Esophagus muscularis mucosa (tissue), 3 donors: ENCODE data around the gene TROAP.

Experiments
- CTCF ChIP-seq, 3 experiments: fragments of 200-600 bp in 2 of 3; fragments of 450-650 bp in 1 of 3; sonication (generic) in 2 of 3; IDR thresholded peaks; one replicate each; pipeline ENCODE4 v1.5.1; 2017 to 2019; ENCODE audit warnings: antibody characterized with exemption in 3 of 3, mild to moderate bottlenecking in 2 of 3, moderate library complexity in 1 of 3
- POLR2A ChIP-seq: fragments of 450-650 bp; IDR thresholded peaks from one replicate; pipeline ENCODE4 v1.6.1; 2017; ENCODE audit warnings: antibody characterized with exemption, moderate library complexity, mild to moderate bottlenecking, low read depth

GRCh38 chr12:49282302-49282701, 40.8 kb upstream of the TROAP start:
- TF ChIP-seq POLR2A (no peak), CTCF (IDR thresholded peaks at IDR 0.05) (no peak)
